HuH-7.5 (cell line): ENCODE results near the gene CHST8.

ENCODE experiments used
- DNase-seq: peaks from one replicate; pipeline ENCODE4 v3.0.0; 2011; ENCODE audit warnings: low spot score

CHST8 gene

DNA sequence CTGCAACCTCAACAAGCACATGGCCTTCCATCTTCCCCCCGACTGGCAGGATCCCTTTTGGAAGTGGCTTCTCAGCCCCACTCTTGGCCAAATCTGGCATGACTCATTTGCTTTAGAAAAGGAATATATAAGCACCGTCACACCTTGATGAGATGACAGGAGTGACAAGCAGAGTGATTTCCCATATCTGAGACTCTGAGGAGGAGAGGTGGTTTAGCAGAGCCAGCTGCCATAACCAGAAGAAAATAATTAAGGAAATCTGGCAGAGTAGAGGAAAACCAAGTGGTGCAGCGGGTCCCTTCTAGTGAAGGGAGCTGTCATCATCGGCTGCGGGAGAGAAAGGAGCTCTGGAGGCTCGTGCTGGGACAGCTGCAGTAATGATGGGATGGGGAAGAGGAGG lies 147.5 kb downstream of the CHST8 start:
- DNase-seq, result no peak

DNA sequence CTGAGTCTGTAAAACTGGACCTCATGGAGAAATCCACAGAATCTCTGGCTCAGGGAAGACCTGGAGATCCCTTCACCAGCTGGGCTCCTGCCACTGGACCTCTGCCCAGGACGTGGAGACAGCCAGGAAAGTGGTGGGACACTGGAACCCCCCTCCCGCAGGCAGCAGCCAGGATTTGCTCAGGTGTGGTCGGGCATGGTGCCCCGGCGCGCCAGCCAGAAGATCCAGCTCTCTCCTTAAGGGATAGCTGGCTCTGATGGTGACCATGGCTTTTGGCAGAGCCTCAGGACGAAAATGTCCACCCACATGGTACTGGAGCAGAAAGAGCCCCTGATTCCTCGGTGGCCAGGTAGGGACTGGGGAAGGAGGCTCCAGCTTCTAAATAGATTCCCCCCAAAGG lies 148.4 kb downstream of the CHST8 start:
- no peak for DNase-seq

- DNase-seq, result peak; percentile 96
These were observed 149.8 kb downstream of the CHST8 start for GRCh38 chr19:33771384-33772101.

- DNase-seq, result no peak
These were observed 150.5 kb downstream of the CHST8 start for GRCh38 chr19:33772102-33772857.

- no peak for DNase-seq
These were observed 151.1 kb downstream of the CHST8 start for GRCh38 chr19:33772858-33773180.

GRCh38 chr19:33773704-33774624 lies 152.2 kb downstream of the CHST8 start:
- DNase-seq, result no peak

DNA sequence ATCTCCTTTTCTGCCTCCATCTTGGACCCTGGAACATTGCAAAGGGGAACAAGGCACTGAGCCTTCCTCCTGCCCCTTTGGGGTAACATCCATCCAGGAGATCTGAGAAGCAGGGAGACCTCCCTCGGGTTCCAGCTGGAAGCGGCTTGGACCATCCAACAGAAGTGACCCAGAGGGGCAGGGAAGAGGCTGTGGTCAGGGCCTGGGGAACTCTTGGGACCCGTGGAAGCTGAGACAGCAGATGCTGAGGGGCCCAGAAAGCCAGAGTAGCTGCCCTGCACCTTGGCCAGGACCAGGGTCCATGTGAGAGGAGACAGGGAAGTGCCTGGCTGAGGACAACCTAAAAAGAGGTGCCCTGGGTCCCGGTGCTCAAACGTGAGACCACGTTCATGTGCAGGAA lies 153.0 kb downstream of the CHST8 start:
- no peak for DNase-seq

- DNase-seq, result no peak
These were observed 154.2 kb downstream of the CHST8 start for GRCh38 chr19:33775731-33776487.

GRCh38 chr19:33777351-33777750 lies 155.6 kb downstream of the CHST8 start:
- no peak for DNase-seq

DNA sequence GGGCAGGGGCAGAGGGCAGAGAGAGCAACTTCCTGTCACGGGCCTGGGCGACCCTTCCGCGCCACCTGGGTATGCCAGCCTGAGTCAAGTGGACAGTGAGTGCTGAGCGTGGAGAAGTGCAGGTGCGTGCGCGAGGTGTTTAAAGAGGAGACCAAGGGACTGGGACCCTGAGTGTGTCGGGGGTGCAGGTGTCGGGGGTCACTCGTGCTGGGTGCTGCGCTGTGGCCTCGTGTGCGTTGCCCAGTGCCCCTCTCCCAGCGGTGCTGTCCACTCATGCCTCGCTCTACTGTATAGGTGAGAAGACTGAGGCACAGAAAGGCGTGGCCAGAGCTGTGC lies 156.0 kb downstream of the CHST8 start:
- DNase-seq, result no peak

GRCh38 chr19:33778089-33778791 lies 156.5 kb downstream of the CHST8 start:
- DNase-seq, result peak; percentile 93

DNA sequence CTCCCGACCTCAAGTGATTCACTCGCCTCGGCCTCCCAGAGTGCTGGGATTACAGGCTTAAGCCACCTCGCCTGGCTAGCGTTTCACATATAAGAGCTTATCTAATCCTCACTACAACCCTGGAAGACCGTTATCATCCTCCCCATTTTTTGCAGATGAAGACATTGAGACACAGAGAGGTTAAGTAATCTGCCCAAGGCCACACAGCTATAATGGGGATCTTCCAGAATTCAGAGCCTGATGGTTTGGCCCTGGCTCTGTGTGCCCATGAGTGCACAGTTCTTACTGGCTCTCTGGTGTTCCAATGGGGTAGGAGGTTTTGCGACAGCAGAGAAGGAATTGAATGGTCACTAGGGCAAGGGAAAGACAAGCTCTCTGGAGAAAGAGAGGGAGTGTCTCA lies 158.1 kb downstream of the CHST8 start:
- no peak for DNase-seq

GRCh38 chr19:33780251-33780650 lies 158.5 kb downstream of the CHST8 start:
- no peak for DNase-seq

- DNase-seq, result no peak
These were observed 159.0 kb downstream of the CHST8 start for GRCh38 chr19:33780746-33781145.

GRCh38 chr19:33781415-33781935 lies 159.7 kb downstream of the CHST8 start:
- DNase-seq, result no peak

GRCh38 chr19:33781996-33782395 lies 160.2 kb downstream of the CHST8 start:
- no peak for DNase-seq

GRCh38 chr19:33784432-33784831 lies 162.7 kb downstream of the CHST8 start:
- DNase-seq, result no peak

DNA sequence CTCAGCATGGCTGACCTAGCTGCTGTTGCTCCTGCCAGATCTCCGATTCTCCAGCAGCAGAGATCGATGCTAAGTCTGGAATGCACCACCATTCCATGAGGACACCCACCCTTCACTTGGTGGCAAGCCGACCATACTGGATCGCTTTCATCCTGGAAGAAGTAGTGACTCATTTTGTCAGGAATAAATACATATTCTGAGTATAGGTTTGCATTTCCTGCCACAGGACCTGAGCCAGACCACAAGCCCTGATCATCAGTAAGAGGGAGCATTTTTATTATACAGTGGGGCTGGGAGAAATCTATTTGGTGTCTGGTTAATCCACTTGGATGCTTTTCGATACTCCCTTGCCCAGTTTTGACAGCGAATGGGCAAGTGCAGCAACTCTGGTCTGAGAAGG lies 164.0 kb downstream of the CHST8 start:
- DNase-seq, result no peak

DNA sequence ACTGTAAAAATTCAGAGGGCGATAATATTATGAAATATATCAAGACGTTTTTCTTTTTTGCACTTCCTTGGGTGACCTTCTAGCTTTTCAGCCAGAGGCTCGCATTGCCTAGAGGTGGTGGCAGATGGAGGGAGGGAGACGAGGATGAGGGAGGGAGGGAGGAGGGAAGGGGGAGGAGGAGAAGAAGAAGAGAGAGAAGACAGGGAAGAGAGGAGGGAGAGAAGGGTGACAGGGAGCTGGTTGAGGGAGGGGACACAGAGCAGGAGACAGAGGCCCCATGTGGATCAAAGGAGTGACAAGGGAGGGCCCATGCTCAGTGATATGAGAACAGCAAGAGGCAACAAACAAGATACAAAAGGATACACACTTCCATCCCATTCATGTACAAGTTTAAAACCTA lies 166.9 kb downstream of the CHST8 start:
- DNase-seq, result no peak

DNA sequence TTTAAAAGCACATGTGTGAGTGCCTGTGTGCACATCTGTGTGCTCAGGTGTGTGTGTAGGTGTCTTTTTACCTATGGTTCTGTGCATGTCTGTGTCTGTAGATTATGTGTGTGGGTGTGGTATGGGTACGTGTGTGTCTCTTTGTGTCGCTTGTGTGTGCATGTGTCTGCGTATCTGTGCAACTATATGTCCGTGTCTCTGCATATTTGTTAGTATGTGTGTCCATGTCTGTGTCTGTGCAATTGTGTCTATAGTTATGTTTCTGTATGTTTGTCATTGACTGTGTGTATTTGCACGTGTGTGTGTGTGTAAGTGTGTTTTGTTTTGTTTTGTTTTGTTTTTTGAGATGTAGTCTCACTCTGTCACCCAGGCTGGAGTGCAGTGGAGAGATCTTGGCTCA lies 167.6 kb downstream of the CHST8 start:
- no peak for DNase-seq

GRCh38 chr19:33794683-33795369 lies 173.1 kb downstream of the CHST8 start:
- no peak for DNase-seq
